ENCODE measurements around the gene MAPT. TPM values are rescaled to one million over a fixed set of nuclear protein-coding genes. Genes with fewer than 3 reads are reported as not detected.

The MAPT gene
- total RNA-seq, 4 donors from 2014 or later, result 0.44 to 12.2 (median 3.3) TPM

DNA sequence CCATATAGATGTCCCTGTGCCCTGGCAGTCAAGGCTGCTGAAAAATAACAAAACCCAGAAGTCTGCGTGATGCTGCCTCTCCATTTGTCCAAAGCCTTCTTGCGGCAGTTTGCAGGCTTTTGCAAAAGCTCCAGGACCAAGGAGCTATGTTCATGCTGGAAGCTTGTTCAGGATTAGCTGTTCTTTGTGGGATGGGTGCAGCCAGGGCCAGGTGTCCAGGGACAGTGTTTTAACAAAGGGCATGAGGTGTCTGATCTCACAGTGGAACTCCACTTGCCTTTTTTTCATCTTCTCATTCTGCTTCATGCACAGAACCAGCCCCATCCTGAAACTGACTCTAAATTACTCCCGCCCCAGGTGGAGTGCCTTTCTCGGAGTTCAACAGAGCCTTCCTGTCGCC, 73.0 kb downstream of the MAPT start:
- Histone ChIP-seq H3K36me3 (no peaks in the 10 kb centered on the region), H3K4me3 (no peak overlapping the region), H3K9me3 (no peaks in the 10 kb centered on the region), H3K27ac (peak overlapping the region in 2 of 4 donors; percentile 72 to 77), H3K4me1 (peaks cover 6 to 72% (median 9%) of the 10 kb centered on the region in 3 donors), H3K27me3 (no peaks in the 10 kb centered on the region)
- 36 to 74% methylated on average over 5 of the region's 5 CpGs for WGBS, 2 donors
- TF ChIP-seq POLR2A (IDR thresholded peaks at IDR 0.05), result no peak
- intact Hi-C loops (cut with DNase I), result no loop called here
- no peak for DNase-seq

DNA sequence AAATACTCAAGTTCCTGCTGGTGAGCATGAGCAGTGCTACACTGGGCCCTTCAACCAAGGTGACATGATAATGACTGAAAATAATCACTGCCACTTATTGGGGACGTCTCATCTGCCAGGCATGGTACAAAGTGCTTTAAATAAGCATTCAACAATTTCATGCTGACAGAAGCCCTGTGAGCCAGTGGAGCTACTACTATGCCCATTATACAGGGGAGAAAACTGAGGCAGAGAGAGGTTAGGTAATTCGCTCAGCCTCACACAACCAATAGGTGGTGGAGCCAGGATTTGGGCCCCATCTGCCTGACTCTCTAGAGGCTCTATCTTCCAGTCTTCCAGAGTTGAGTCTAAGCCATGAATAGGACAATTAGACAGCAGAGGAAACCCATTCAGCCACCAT, 74.4 kb downstream of the MAPT start:
- WGBS, 2 donors, result 79 to 89% methylated on average over 2 of the region's 2 CpGs
- intact Hi-C loops (cut with DNase I), result no loop called here
- peaks cover 14 to 80% (median 20%) of the 10 kb centered on the region in 3 donors for H3K4me1 ChIP-seq
- no peak for DNase-seq
- H3K9me3 ChIP-seq, result no peaks in the 10 kb centered on the region
- no peaks in the 10 kb centered on the region for H3K27me3 ChIP-seq
- H3K36me3 ChIP-seq, result no peaks in the 10 kb centered on the region
- H3K4me3 ChIP-seq, result no peak overlapping the region
- peak overlapping the region in 2 of 4 donors; percentile 72 to 77 for H3K27ac ChIP-seq
- TF ChIP-seq, protein P1, sequence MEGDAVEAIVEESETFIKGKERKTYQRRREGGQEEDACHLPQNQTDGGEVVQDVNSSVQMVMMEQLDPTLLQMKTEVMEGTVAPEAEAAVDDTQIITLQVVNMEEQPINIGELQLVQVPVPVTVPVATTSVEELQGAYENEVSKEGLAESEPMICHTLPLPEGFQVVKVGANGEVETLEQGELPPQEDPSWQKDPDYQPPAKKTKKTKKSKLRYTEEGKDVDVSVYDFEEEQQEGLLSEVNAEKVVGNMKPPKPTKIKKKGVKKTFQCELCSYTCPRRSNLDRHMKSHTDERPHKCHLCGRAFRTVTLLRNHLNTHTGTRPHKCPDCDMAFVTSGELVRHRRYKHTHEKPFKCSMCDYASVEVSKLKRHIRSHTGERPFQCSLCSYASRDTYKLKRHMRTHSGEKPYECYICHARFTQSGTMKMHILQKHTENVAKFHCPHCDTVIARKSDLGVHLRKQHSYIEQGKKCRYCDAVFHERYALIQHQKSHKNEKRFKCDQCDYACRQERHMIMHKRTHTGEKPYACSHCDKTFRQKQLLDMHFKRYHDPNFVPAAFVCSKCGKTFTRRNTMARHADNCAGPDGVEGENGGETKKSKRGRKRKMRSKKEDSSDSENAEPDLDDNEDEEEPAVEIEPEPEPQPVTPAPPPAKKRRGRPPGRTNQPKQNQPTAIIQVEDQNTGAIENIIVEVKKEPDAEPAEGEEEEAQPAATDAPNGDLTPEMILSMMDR (IDR thresholded peaks at IDR 0.05), result no peak
- TF ChIP-seq POLR2A (IDR thresholded peaks at IDR 0.05), result no peak

DNA sequence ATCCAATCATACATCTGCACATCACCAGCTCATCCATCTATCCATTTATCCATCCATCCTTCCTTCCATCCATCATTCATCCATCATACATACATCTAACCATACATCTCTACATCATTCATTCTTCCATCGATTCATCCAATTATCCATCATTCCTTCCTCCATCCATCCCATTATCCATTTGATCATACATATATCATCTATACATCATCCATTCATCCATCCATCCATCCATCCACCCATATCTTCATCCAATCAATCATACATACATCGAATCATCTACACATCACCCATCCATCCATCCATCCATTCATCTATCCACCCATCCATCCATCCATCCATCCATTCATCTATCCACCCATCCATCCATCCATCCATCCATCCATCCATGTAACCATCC, 75.4 kb downstream of the MAPT start:
- TF ChIP-seq, protein P1 (IDR thresholded peaks at IDR 0.05), result no peak
- TF ChIP-seq POLR2A (IDR thresholded peaks at IDR 0.05), result no peak
- no peaks in the 10 kb centered on the region for H3K9me3 ChIP-seq
- DNase-seq, result no peak
- no peaks in the 10 kb centered on the region for H3K27me3 ChIP-seq
- H3K36me3 ChIP-seq, result no peaks in the 10 kb centered on the region
- H3K27ac ChIP-seq, result no peak overlapping the region
- H3K4me1 ChIP-seq, result peaks cover 24 to 86% (median 26%) of the 10 kb centered on the region in 3 donors
- 80 to 81% methylated on average over 2 of the region's 2 CpGs for WGBS, 2 donors
- intact Hi-C loops (cut with DNase I), result no loop called here
- no peak overlapping the region for H3K4me3 ChIP-seq

DNA sequence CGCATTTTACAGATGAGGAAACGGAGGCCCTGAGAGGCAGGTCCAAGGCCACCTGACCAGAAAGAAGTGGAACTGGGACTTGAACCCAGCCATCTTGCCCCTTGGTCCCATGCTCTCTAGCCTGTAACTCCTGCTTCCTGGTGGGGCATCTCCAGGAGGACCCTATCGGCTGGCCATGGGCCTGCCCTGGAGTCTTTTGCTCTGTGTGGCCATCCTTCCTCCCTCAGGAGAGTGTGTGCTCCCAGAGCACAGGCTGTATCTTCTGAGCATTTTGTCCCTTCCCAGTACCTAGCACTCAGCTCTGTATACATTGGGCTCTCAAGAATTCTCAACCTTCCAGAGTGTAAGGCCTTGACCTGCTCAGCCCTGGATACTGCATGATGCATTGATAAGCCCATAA, 76.3 kb downstream of the MAPT start:
- no peaks in the 10 kb centered on the region for H3K36me3 ChIP-seq
- no peaks in the 10 kb centered on the region for H3K27me3 ChIP-seq
- no peak overlapping the region for H3K4me3 ChIP-seq
- no peak for TF ChIP-seq POLR2A (IDR thresholded peaks at IDR 0.05)
- TF ChIP-seq, protein P1 (IDR thresholded peaks at IDR 0.05), result no peak
- peaks cover 24 to 86% (median 26%) of the 10 kb centered on the region in 3 donors for H3K4me1 ChIP-seq
- intact Hi-C loops (cut with DNase I), result no loop called here
- no peak for DNase-seq
- no peaks in the 10 kb centered on the region for H3K9me3 ChIP-seq
- H3K27ac ChIP-seq, result no peak overlapping the region
- 82 to 90% methylated on average over 2 to 3 of the region's 3 CpGs for WGBS, 2 donors

DNA sequence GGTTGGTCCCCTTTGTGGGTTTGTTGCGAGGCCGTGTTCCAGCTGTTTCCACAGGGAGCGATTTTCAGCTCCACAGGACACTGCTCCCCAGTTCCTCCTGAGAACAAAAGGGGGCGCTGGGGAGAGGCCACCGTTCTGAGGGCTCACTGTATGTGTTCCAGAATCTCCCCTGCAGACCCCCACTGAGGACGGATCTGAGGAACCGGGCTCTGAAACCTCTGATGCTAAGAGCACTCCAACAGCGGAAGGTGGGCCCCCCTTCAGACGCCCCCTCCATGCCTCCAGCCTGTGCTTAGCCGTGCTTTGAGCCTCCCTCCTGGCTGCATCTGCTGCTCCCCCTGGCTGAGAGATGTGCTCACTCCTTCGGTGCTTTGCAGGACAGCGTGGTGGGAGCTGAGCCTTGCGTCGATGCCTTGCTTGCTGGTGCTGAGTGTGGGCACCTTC, 77.4 kb downstream of the MAPT start:
- Histone ChIP-seq H3K27ac (peak overlapping the region in 1 of 4 donors; percentile 78), H3K4me1 (peaks cover 19 to 81% (median 24%) of the 10 kb centered on the region in 3 donors), H3K27me3 (no peaks in the 10 kb centered on the region), H3K9me3 (no peaks in the 10 kb centered on the region), H3K36me3 (no peaks in the 10 kb centered on the region), H3K4me3 (no peak overlapping the region)
- 50 to 80% methylated on average over 1 to 5 of the region's 14 CpGs for WGBS, 2 donors
- DNase-seq, result no peak
- TF ChIP-seq, protein P1 (IDR thresholded peaks at IDR 0.05), result no peak
- TF ChIP-seq POLR2A (IDR thresholded peaks at IDR 0.05), result no peak
- intact Hi-C loops (cut with DNase I), result no loop called here

DNA sequence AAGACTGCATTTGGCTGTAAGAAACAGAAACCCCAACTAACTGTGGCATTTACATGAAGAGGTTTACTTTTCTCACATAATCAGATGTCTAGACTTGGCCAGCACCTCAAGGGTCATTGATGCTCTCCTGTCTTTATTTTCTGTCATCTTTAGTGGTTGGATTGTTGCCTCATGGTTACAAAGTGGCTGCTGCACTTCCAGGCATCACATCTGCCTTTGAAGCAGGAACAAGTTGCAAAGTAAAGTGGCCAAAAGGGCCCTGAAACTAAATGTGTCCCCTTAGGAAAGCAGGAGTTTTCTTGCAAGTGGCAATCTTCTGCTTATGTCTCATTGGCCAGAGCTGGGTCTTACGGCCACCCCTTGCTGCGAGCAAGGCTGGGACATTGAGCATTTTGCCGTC, 78.2 kb downstream of the MAPT start:
- TF ChIP-seq, protein P1 (IDR thresholded peaks at IDR 0.05), result no peak
- no peak for TF ChIP-seq POLR2A (IDR thresholded peaks at IDR 0.05)
- no peak overlapping the region for H3K4me3 ChIP-seq
- H3K27ac ChIP-seq, result peak overlapping the region in 3 of 4 donors; percentile 16 to 78 (median 65)

More for the DNA sequence above, 78.2 kb downstream of the MAPT start:
- no peak for DNase-seq
- intact Hi-C loops (cut with DNase I), result no loop called here
- Histone ChIP-seq H3K4me1 (peaks cover 16 to 73% (median 18%) of the 10 kb centered on the region in 3 donors), H3K36me3 (no peaks in the 10 kb centered on the region), H3K9me3 (no peaks in the 10 kb centered on the region), H3K27me3 (no peaks in the 10 kb centered on the region)
- WGBS, 2 donors, result 89 to 100% methylated on average over 3 of the region's 3 CpGs
